HFFc6 (cell line): ENCODE measurements around the gene DEFB131B. TPM values are rescaled to one million over a fixed set of nuclear protein-coding genes. Genes with fewer than 3 reads are reported as not detected.
"Not testable (repeated sequence)": the region's sequence is repeated elsewhere in the genome, so short reads cannot be mapped to it uniquely, and the experiment has no call there.

ENCODE experiments used
- DNase-seq: peaks from one replicate; pipeline ENCODE4 v3.0.0-alpha.2; 2018
- H3K27ac Mint-ChIP-seq: 2 replicates; pipeline ENCODE4 v1.8.0; 2020; ENCODE audit warnings: mild to moderate bottlenecking, mixed read lengths
- H3K27me3 Mint-ChIP-seq: 2 replicates; pipeline ENCODE4 v1.8.0; 2021; ENCODE audit warnings: mild to moderate bottlenecking, moderate library complexity, mixed read lengths; ENCODE audit not compliant: insufficient read depth
- H3K36me3 Mint-ChIP-seq: 2 replicates; pipeline ENCODE4 v1.8.0; 2021; ENCODE audit warnings: low read depth, mixed read lengths
- H3K4me1 Mint-ChIP-seq: 2 replicates; pipeline ENCODE4 v1.8.0; 2020; ENCODE audit warnings: low read depth, mixed read lengths
- H3K4me3 Mint-ChIP-seq: 2 replicates; pipeline ENCODE4 v1.8.0; 2020; ENCODE audit warnings: mild to moderate bottlenecking, moderate library complexity, mixed read lengths
- H3K9me3 Mint-ChIP-seq: 2 replicates; pipeline ENCODE4 v1.8.0; 2020; ENCODE audit warnings: mild to moderate bottlenecking, mixed read lengths
- total RNA-seq, 6 experiments: library from RNA; stranded (reverse); fragmentation: NEBNext Ultra II Directional; extraction: Animal tissue kit (Norgen Biotek cat#: 25700); gene quantifications; 2 replicates in 1 of 6; 3 replicates in 5 of 6; pipeline ENCODE4 v1.2.3, GENCODE V29; 2021
- TF ChIP-seq, protein P1 (sequence below): fragments of 200-600 bp; sonication (generic); IDR thresholded peaks from 2 replicates; pipeline ENCODE4 v1.5.0; 2021; ENCODE audit warnings: antibody characterized with exemption, mild to moderate bottlenecking

The DEFB131B gene
- total RNA-seq, 6 experiments from 2014 or later: not detected

DNA sequence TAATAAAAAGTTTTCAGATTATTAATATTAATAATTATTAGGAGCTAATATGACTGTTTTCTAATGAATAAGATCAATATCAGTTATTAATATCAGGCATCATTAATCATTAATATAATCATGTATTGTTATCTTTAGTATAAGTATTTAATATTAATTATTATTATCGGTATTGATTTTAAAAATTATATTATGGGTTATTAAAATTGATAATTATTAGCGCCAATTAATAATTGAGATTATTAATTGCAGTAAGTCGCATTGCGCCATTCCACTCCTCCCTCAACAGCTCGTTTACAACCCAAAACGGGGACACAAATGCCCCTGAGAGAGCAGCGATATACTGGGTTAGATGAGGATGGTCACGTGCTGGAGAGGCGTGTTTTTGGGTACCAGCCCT lies 30.0 kb downstream of the DEFB131B start:
- no peaks in the 10 kb centered on the region for H3K9me3 Mint-ChIP-seq
- peaks cover 21% of the 10 kb centered on the region for H3K36me3 Mint-ChIP-seq
- no peak overlapping the region for H3K27ac Mint-ChIP-seq
- no peaks in the 10 kb centered on the region; the same call in 1 of the 2 replicates for H3K27me3 Mint-ChIP-seq
- H3K4me1 Mint-ChIP-seq: no peaks in the 10 kb centered on the region
- no peak overlapping the region for H3K4me3 Mint-ChIP-seq
- DNase-seq: no peak
- TF ChIP-seq, protein P1, sequence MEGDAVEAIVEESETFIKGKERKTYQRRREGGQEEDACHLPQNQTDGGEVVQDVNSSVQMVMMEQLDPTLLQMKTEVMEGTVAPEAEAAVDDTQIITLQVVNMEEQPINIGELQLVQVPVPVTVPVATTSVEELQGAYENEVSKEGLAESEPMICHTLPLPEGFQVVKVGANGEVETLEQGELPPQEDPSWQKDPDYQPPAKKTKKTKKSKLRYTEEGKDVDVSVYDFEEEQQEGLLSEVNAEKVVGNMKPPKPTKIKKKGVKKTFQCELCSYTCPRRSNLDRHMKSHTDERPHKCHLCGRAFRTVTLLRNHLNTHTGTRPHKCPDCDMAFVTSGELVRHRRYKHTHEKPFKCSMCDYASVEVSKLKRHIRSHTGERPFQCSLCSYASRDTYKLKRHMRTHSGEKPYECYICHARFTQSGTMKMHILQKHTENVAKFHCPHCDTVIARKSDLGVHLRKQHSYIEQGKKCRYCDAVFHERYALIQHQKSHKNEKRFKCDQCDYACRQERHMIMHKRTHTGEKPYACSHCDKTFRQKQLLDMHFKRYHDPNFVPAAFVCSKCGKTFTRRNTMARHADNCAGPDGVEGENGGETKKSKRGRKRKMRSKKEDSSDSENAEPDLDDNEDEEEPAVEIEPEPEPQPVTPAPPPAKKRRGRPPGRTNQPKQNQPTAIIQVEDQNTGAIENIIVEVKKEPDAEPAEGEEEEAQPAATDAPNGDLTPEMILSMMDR: no peak

DNA sequence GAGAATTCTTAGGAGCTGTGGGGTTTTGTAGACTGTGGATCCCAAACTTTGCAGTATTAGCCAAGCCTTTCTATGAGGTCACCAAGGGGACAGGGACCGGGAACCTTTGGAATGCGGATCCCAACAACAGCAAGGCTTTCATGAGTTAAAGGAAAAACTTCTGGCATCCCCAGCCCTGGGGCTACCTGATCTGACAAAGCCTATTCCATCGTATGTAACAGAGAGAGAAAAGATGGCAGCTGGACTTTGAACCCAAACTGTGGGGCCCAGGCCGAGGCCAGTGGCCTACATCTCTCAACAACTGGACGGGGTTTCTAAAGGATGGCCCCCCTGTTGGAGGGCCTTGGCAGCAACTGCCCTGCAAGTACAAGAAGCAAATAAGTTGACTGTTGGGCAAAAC lies 32.5 kb downstream of the DEFB131B start:
- not testable (repeated sequence) for H3K4me3 Mint-ChIP-seq, H3K27me3 Mint-ChIP-seq, H3K27ac Mint-ChIP-seq, DNase-seq, H3K9me3 Mint-ChIP-seq
- H3K36me3 Mint-ChIP-seq: peaks cover 32% of the 10 kb centered on the region
- peaks cover 14% of the 10 kb centered on the region for H3K4me1 Mint-ChIP-seq

DNA sequence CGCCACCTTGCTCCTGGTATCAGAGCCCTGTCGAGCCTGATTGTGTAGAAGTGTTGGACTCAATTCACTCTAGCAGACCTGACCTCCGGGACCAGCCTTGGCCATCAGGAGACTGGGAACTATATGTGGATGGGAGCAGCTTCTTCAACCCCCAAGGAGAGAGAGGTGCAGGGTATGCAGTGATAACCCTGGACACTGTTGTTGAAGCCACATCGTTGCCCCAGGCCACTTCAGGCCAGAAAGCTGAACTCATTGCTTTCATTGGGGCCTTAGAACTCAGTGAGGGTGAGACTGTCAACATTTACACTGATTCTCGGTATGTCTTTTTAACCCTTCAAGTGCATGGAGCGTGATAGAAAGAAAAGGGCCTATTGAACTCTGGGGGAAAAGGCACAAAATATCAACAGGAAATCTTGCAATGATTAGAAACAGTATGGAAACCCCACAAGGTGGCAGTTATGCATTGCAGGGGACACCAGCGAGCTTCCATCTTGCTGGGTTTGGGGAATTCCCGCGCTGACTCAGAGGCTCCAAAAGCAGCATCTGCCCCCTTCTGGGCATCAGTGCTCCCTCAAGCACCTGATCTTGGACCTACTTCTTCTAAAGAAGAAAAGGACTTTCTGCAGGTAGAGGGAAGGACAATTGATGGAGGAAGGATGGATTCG lies 33.2 kb downstream of the DEFB131B start:
- not testable (repeated sequence) for H3K9me3 Mint-ChIP-seq, DNase-seq, H3K4me3 Mint-ChIP-seq, H3K27ac Mint-ChIP-seq, H3K27me3 Mint-ChIP-seq
- TF ChIP-seq, protein P1: peak; percentile 33; the same call in 1 of the 2 replicates
- Mint-ChIP-seq H3K4me1 (peaks cover 14% of the 10 kb centered on the region), H3K36me3 (peaks cover 37% of the 10 kb centered on the region)

DNA sequence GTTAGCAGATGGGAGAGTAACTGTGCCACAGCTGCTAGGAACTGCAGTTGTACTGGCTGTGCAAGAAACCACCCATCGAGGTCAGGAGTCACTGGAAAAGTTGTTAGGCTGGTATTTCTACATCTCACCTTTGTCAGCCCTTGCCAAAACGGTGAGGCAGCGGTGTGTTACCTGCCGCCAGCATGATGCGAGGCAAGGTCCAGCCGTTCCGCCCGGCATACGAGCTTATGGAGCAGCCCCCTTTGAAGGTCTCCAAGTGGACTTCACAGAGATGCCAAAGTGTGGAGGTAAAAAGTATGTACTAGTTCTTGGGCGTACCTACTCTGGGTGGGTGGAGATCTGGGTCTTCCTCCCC lies 33.7 kb downstream of the DEFB131B start:
- H3K27me3 Mint-ChIP-seq, H3K27ac Mint-ChIP-seq, H3K4me3 Mint-ChIP-seq, DNase-seq, H3K9me3 Mint-ChIP-seq: not testable (repeated sequence)
- H3K36me3 Mint-ChIP-seq: peaks cover 40% of the 10 kb centered on the region
- H3K4me1 Mint-ChIP-seq: peaks cover 14% of the 10 kb centered on the region

DNA sequence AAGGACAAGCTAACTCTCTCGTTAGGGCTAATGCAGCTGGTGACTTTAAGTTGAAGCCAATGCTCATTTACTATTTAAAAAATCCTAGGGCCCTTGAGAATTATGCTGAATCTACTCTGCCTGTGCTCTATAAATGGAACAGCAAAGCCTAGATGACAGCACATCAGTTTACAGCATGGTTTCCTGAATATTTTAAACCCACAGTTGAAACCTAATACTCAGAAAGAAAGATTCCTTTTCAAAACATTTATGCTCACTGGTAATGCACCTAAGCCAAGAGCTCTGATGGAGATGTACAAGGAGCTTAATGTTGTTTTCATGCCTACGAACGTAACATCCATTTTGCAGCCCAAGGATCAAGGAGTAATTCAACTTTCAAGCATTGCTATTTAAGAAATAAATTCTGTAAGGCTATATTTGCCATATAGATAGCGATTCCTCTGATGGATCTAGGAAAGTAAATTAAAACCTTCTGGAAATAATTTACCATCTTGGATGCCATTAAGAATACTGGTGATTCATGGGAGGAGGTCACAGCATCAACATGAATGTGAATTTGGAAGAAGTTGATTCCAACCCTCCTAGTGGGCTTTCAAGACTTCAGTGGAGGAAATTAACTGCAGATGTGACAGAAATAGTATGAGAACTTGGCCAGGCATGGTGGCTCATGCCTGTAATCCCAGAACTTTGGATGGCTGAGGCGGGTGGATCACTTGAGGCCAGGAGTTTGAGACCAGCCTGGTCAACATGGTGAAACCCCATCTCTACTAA lies 35.7 kb downstream of the DEFB131B start:
- no peak for DNase-seq
- Mint-ChIP-seq H3K4me1 (peaks cover 21% of the 10 kb centered on the region), H3K9me3 (no peaks in the 10 kb centered on the region), H3K27me3 (no peaks in the 10 kb centered on the region; the same call in 1 of the 2 replicates), H3K27ac (peak overlapping the region; percentile 44), H3K4me3 (no peak overlapping the region), H3K36me3 (peaks cover 44% of the 10 kb centered on the region)
- TF ChIP-seq, protein P1: no peak

DNA sequence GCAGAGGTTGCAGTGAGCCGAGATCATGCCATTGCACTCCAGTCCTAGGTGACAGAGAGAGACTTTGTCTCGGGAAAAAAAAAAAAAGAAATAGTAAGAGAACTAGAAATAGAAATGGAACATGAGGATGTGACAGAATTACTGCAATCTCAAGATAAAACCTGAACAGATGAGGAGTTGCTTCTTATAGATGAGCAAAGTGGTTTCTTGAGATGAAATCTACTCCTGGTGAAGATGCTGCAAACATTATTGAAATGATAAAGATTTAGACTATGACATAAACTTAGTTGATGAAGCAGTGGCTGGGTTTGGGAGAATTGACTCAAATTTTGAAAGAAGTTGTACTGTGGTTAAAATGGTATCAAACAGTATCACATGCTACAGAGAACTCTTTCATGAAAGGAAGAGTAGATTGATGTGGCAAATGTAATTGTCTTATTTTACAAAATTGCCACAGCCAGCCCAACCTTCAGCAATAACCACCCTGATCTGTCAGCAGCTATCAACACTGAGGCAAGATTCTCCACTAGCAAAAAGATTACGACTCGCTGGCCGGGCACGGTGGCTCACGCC lies 36.5 kb downstream of the DEFB131B start:
- TF ChIP-seq, protein P1: no peak
- peak overlapping the region; percentile 44 for H3K27ac Mint-ChIP-seq
- peaks cover 21% of the 10 kb centered on the region for H3K4me1 Mint-ChIP-seq
- no peaks in the 10 kb centered on the region for H3K9me3 Mint-ChIP-seq
- H3K4me3 Mint-ChIP-seq: no peak overlapping the region
- H3K27me3 Mint-ChIP-seq: no peaks in the 10 kb centered on the region; the same call in 1 of the 2 replicates
- DNase-seq: no peak
- H3K36me3 Mint-ChIP-seq: peaks cover 44% of the 10 kb centered on the region
